H1 (cell line): ENCODE measurements around the gene ALPG. TPM values are rescaled to one million over a fixed set of nuclear protein-coding genes. Genes with fewer than 3 reads are reported as not detected.

Experiments used
- CTCF ChIA-PET: fragments of 300-600 bp; sonication (Branson Sonifier 250); formaldehyde crosslinking; loops from one replicate; lab custom pipeline; 2021; ENCODE audit not compliant: partially characterized antibody; lab: Charles Lee
- POLR2A ChIA-PET: fragments of 300-600 bp; sonication (Branson Sonifier 250); formaldehyde crosslinking; loops from one replicate; lab custom pipeline; 2021; ENCODE audit warnings: inconsistent platforms; ENCODE audit not compliant: partially characterized antibody; lab: Charles Lee
- DNase-seq, 2 experiments: peaks; one replicate each; pipeline versions ENCODE4 v3.0.0 to v3.0.0-alpha.2; 2010 to 2022; ENCODE audit warnings: low spot score in 2 of 2, low read depth in 1 of 2, mixed read lengths in 1 of 2
- FAIRE-seq: peaks from 2 replicates; lab custom pipeline; 2011; peaks lifted over from hg19 to GRCh38; lab: Jason Lieb, UNC
- H2AFZ ChIP-seq: 2 replicates; pipeline ENCODE4 v1.8.1; 2012; ENCODE audit warnings: low read length, inconsistent platforms
- H2AK5ac ChIP-seq: 2 replicates; pipeline ENCODE4 v1.6.1; 2013; ENCODE audit warnings: low read depth, low read length
- H2BK120ac ChIP-seq: replicated peaks from 2 replicates; pipeline ENCODE3; 2013; ENCODE audit warnings: low read depth, low read length, inconsistent platforms
- H2BK12ac ChIP-seq: 2 replicates; pipeline ENCODE4 v1.6.1; 2013; ENCODE audit warnings: low read depth, low read length
- H2BK15ac ChIP-seq: 2 replicates; pipeline ENCODE4 v1.6.1; 2013; ENCODE audit warnings: low read length
- H2BK20ac ChIP-seq: 2 replicates; pipeline ENCODE4 v1.6.1; 2013; ENCODE audit warnings: low read length
- H2BK5ac ChIP-seq: 2 replicates; pipeline ENCODE4 v1.6.1; 2013; ENCODE audit warnings: low read depth, low read length
- H3K14ac ChIP-seq: 2 replicates; pipeline ENCODE4 v1.6.1; 2013; ENCODE audit warnings: inconsistent platforms; ENCODE audit not compliant: insufficient read length
- H3K18ac ChIP-seq: 2 replicates; pipeline ENCODE4 v1.6.1; 2013; ENCODE audit warnings: low read length; ENCODE audit errors: extremely low read depth
- H3K23ac ChIP-seq: 2 replicates; pipeline ENCODE4 v1.6.1; 2013; ENCODE audit warnings: inconsistent platforms; ENCODE audit not compliant: insufficient read length
- H3K23me2 ChIP-seq: 2 replicates; pipeline ENCODE4 v1.6.1; 2013; ENCODE audit warnings: low read depth, low read length
- H3K27ac ChIP-seq: 2 replicates; pipeline ENCODE4 v1.6.1; 2011; ENCODE audit warnings: low read depth, low read length, inconsistent platforms
- H3K27me3 ChIP-seq, 4 experiments: replicated peaks in 1 of 4; 1 replicate in 1 of 4; 2 replicates in 3 of 4; pipeline versions ENCODE4 v1.6.1 to v1.8.1; 2011 to 2013; ENCODE audit warnings: low read length in 3 of 4, mild to moderate bottlenecking in 3 of 4, inconsistent platforms in 2 of 4, mixed read lengths in 2 of 4, moderate library complexity in 1 of 4; ENCODE audit not compliant: control insufficient read depth in 3 of 4, insufficient read depth in 3 of 4; ENCODE audit errors: extremely low read depth in 1 of 4
- H3K36me3 ChIP-seq, 4 experiments: 2 replicates each; pipeline versions ENCODE4 v1.6.1 to v1.8.1; 2011 to 2013; ENCODE audit warnings: mild to moderate bottlenecking in 4 of 4, low read length in 3 of 4, moderate library complexity in 2 of 4, control low read depth in 1 of 4, inconsistent platforms in 1 of 4; ENCODE audit not compliant: insufficient read depth in 4 of 4, control insufficient read depth in 2 of 4
- H3K4ac ChIP-seq: replicated peaks from 2 replicates; pipeline ENCODE3; 2013; ENCODE audit warnings: low read length, low read depth, mixed read lengths, inconsistent platforms; ENCODE audit not compliant: insufficient read length
- H3K4me1 ChIP-seq, 4 experiments: replicated peaks in 1 of 4; 1 replicate in 1 of 4; 2 replicates in 3 of 4; pipeline versions ENCODE4 v1.6.1 to v1.8.1; 2011 to 2013; ENCODE audit warnings: low read length in 3 of 4, inconsistent platforms in 2 of 4, mixed read lengths in 1 of 4; ENCODE audit not compliant: insufficient read depth in 4 of 4, control insufficient read depth in 3 of 4
- H3K4me2 ChIP-seq, 2 experiments: 2 replicates each; pipeline versions ENCODE4 v1.6.1 to v1.8.1; 2011 to 2013; ENCODE audit warnings: low read depth in 2 of 2, low read length in 2 of 2, control low read depth in 1 of 2, inconsistent platforms in 1 of 2, mild to moderate bottlenecking in 1 of 2; ENCODE audit not compliant: insufficient read depth in 1 of 2
- H3K4me3 ChIP-seq, 4 experiments: fragments of 200-600, 300-600 bp in 1 of 4; sonication (generic), shearing (Covaris generic), sonication (Bioruptor Twin) in 1 of 4; 2 replicates each; pipeline versions ENCODE4 v1.5.1 to v1.8.1; 2011 to 2016; ENCODE audit warnings: low read length in 4 of 4, low read depth in 3 of 4, control low read depth in 2 of 4, inconsistent platforms in 2 of 4, mild to moderate bottlenecking in 2 of 4, mixed read lengths in 1 of 4, moderate library complexity in 1 of 4; ENCODE audit not compliant: insufficient read depth in 2 of 4; ENCODE audit errors: extremely low read depth in 1 of 4
- H3K56ac ChIP-seq: replicated peaks from 2 replicates; pipeline ENCODE3; 2013; ENCODE audit warnings: low read depth, mild to moderate bottlenecking, mixed read lengths, low read length, inconsistent platforms; ENCODE audit not compliant: insufficient read length
- H3K79me1 ChIP-seq: 2 replicates; pipeline ENCODE4 v1.6.1; 2013; ENCODE audit warnings: low read depth, low read length, control low read depth
- H3K79me2 ChIP-seq, 2 experiments: 2 replicates each; pipeline versions ENCODE4 v1.6.1 to v1.8.1; 2012 to 2013; ENCODE audit warnings: low read length in 2 of 2, mild to moderate bottlenecking in 2 of 2, inconsistent platforms in 1 of 2; ENCODE audit not compliant: insufficient read depth in 2 of 2, control insufficient read depth in 1 of 2
- H3K9ac ChIP-seq, 4 experiments: replicated peaks in 1 of 4; 1 replicate in 1 of 4; 2 replicates in 3 of 4; pipeline versions ENCODE4 v1.6.1 to v1.8.1; 2011 to 2013; ENCODE audit warnings: low read depth in 3 of 4, low read length in 3 of 4, control low read depth in 2 of 4, mild to moderate bottlenecking in 2 of 4, moderate library complexity in 2 of 4, inconsistent platforms in 1 of 4; ENCODE audit errors: extremely low read depth in 1 of 4
- H3K9me3 ChIP-seq, 2 experiments: 2 replicates each; pipeline versions ENCODE4 v1.6.1 to v1.8.1; 2012 to 2013; ENCODE audit warnings: mild to moderate bottlenecking in 2 of 2, moderate library complexity in 2 of 2, control low read depth in 1 of 2, inconsistent platforms in 1 of 2, low read depth in 1 of 2, low read length in 1 of 2, mixed read lengths in 1 of 2; ENCODE audit not compliant: insufficient read depth in 2 of 2
- H4K20me1 ChIP-seq, 2 experiments: replicated peaks in 1 of 2; 2 replicates each; pipeline versions ENCODE3 to v1.8.1; 2011 to 2013; ENCODE audit warnings: inconsistent platforms in 2 of 2, low read length in 2 of 2, mild to moderate bottlenecking in 1 of 2; ENCODE audit not compliant: insufficient read depth in 2 of 2, control insufficient read depth in 1 of 2
- H4K5ac ChIP-seq: 2 replicates; pipeline ENCODE4 v1.6.1; 2013; ENCODE audit warnings: low read length, low read depth, mixed read lengths, inconsistent platforms; ENCODE audit not compliant: insufficient read length
- H4K8ac ChIP-seq: 2 replicates; pipeline ENCODE4 v1.8.0; 2013; ENCODE audit warnings: mild to moderate bottlenecking, moderate library complexity, low read length, inconsistent platforms; ENCODE audit not compliant: insufficient read depth; ENCODE audit errors: extremely low read depth
- H4K91ac ChIP-seq: replicated peaks from 2 replicates; pipeline ENCODE3; 2013; ENCODE audit warnings: low read length, mixed read lengths, inconsistent platforms; ENCODE audit not compliant: insufficient read length
- ATF3 ChIP-seq: IDR thresholded peaks from 2 replicates; pipeline ENCODE4 v1.6.1; 2011; ENCODE audit warnings: low read depth, mild to moderate bottlenecking, low read length; ENCODE audit not compliant: insufficient read depth
- CBX5 ChIP-seq: fragments of 300-800, 300-1000 bp; sonication (generic); IDR thresholded peaks from 2 replicates; pipeline ENCODE4 v1.7.1; 2016; ENCODE audit warnings: antibody characterized with exemption, low read length, low read depth
- CHD1 ChIP-seq: IDR thresholded peaks from 2 replicates; pipeline ENCODE4 v1.6.1; 2012; ENCODE audit warnings: low read depth, low read length, improper control_type of control experiment
- E2F6 ChIP-seq: IDR thresholded peaks from 2 replicates; pipeline ENCODE4 v1.6.1; 2012; ENCODE audit warnings: inconsistent platforms
- EZH2 ChIP-seq: fragments of 200-600 bp; sonication (generic); IDR thresholded peaks from 2 replicates; pipeline ENCODE4 v1.7.1; 2012; ENCODE audit warnings: low read depth, mild to moderate bottlenecking, moderate library complexity, low read length, inconsistent platforms; ENCODE audit not compliant: severe bottlenecking
- GTF2F1 ChIP-seq: IDR thresholded peaks from 2 replicates; pipeline ENCODE4 v1.6.1; 2012; ENCODE audit warnings: low read depth, low read length, improper control_type of control experiment, borderline replicate concordance
- MAX ChIP-seq: IDR thresholded peaks from 2 replicates; pipeline ENCODE4 v1.6.1; 2012; ENCODE audit warnings: inconsistent platforms
- SIN3A ChIP-seq, 2 experiments: IDR thresholded peaks in 1 of 2; conservative IDR thresholded peaks in 1 of 2; 2 replicates each; pipeline ENCODE4 v1.6.1; 2011 to 2012; ENCODE audit warnings: low read length in 2 of 2, improper control_type of control experiment in 1 of 2, low read depth in 1 of 2, mild to moderate bottlenecking in 1 of 2
- WGBS, 2 experiments: shearing (Covaris generic) in 1 of 2; methylation state at CpG; one replicate each; pipeline versions ENCODE4 v1.1.6 to v1.1.7; 2013 to 2015; ENCODE audit warnings: low lambda C conversion rate in 2 of 2, mixed read lengths in 2 of 2, inconsistent platforms in 1 of 2, low coverage in 1 of 2, missing lambda C conversion rate in 1 of 2; ENCODE audit not compliant: insufficient replicate concordance in 2 of 2, insufficient coverage in 1 of 2, insufficient read length in 1 of 2; ENCODE audit errors: extremely low coverage in 1 of 2, missing lambda C conversion rate in 1 of 2; 5-methylcytosine and 5-hydroxymethylcytosine counted together
- polyA plus RNA-seq, 7 experiments: library from polyadenylated mRNA; depleted of rRNA in 3 of 7; stranded (reverse) in 5 of 7; unstranded in 2 of 7; fragments of >200 nt in 5 of 7; fragments of 200-250 nt in 2 of 7; gene quantifications; 1 replicate in 5 of 7; 2 replicates in 1 of 7; 4 replicates in 1 of 7; pipeline versions ENCODE4 v1.2.1 to v1.2.3, GENCODE V29; 2011 to 2013; ENCODE audit warnings: missing spikeins in 2 of 7, mixed read lengths in 2 of 7
- total RNA-seq: library from RNA; stranded (reverse); fragmentation: NEBNext Ultra II Directional; extraction: Animal tissue kit (Norgen Biotek cat#: 25700); gene quantifications from 2 replicates; pipeline ENCODE4 v1.2.1, GENCODE V29; 2021

Gene ALPG
- total and polyA plus RNA-seq, 2 of the 8 experiments (the other 6 are each of a cell fraction or from before 2014, with no cell fraction given) = 0.56 to 2.1 TPM

- H3K79me1 ChIP-seq = no peaks in the 10 kb centered on the region
- CTCF ChIA-PET = interaction anchor here (0.5 to 2.0 kb wide), 4 partner anchors 17 to 524 kb away, joined by 3 to 10 read pairs (median 4); no protein-coding TSS in a partner anchor
- H3K79me2 ChIP-seq = no peaks in the 10 kb centered on the region
- FAIRE-seq (no peak), DNase-seq (no peak)
- WGBS, 2 experiments = 76% methylated on average over 1 of the region's 1 CpG; no CpG with 5 or more reads in 1 of the 2 experiments
- no peak overlapping the region for H2AFZ ChIP-seq
- H3K23me2 ChIP-seq = no peaks in the 10 kb centered on the region
- peaks cover 0 to 1% (median 0%) of the 10 kb centered on the region in 4 experiments; a peak in 2 of 7 replicates for H3K27me3 ChIP-seq
- H3K23ac ChIP-seq = no peak overlapping the region
- H2BK20ac ChIP-seq = no peak overlapping the region
- no peak overlapping the region for H2BK15ac ChIP-seq
- H2BK12ac ChIP-seq = no peak overlapping the region
- no peak overlapping the region for H3K27ac ChIP-seq
- no peak overlapping the region for H2BK5ac ChIP-seq
- no peak overlapping the region for H3K56ac ChIP-seq
- no peak overlapping the region for H3K4ac ChIP-seq
- no peaks in the 10 kb centered on the region for H3K4me1 ChIP-seq
- no peak overlapping the region for H3K4me3 ChIP-seq
- no peak overlapping the region for H3K14ac ChIP-seq
- no peak overlapping the region for H4K5ac ChIP-seq
- no peak overlapping the region for H3K18ac ChIP-seq
- peaks cover 0 to 7% (median 0%) of the 10 kb centered on the region in 4 experiments; a peak in 3 of 8 replicates for H3K36me3 ChIP-seq
- no peak overlapping the region for H2BK120ac ChIP-seq
- H4K91ac ChIP-seq = no peak overlapping the region
- H3K9me3 ChIP-seq = no peaks in the 10 kb centered on the region
- no peak overlapping the region for H4K8ac ChIP-seq
- POLR2A ChIA-PET = interaction anchor here (1.1 to 8.1 kb wide), 2 partner anchors 11 to 18 kb away, joined by 3 to 70 read pairs; partner anchors contain the start of gene ALPG
- no peak overlapping the region for H3K4me2 ChIP-seq
- H3K9ac ChIP-seq = no peak overlapping the region
- H2AK5ac ChIP-seq = no peak overlapping the region
- TF ChIP-seq EZH2 (no peak), CBX5 (no peak), MAX (no peak), GTF2F1 (no peak), E2F6 (no peak), CHD1 (no peak), SIN3A (conservative IDR thresholded peaks at IDR 0.05 in 1 of 2, IDR thresholded peaks at IDR 0.05 in 1 of 2; ENCODE audit: low read depth in 1 of 2, low read length in 2 of 2) (no peak), ATF3 (no peak)
- H4K20me1 ChIP-seq = peaks cover 0 to 2% of the 10 kb centered on the region in 2 experiments
Measured at GRCh38 chr2:232395586-232395985, 11.1 kb upstream of the ALPG start.
